K562 (cell line): ENCODE measurements around the gene AKIRIN1. TPM values are rescaled to one million over a fixed set of nuclear protein-coding genes. Genes with fewer than 3 reads are reported as not detected.

Source experiments
- ATAC-seq: fragments of 200-7000 bp; cut with Tn5 transposase; 3 replicates; pipeline ENCODE4 v1.9.1; 2020; ENCODE audit warnings: moderate library complexity
- BruUV-seq: library from RNA; stranded (reverse); fragments of 400-500 nt; replicated peaks from 2 replicates; lab custom pipeline; 2021; lab: Mats Ljungman, UMichigan
- CTCF ChIA-PET: fragments of 300-600 bp; formaldehyde crosslinking; extraction: SDS; loops from one replicate; lab custom pipeline; 2021; ENCODE audit warnings: low intra/inter-chr PET ratio; lab: Yijun Ruan, JAX
- POLR2A ChIA-PET: fragments of 300-600, 350-650 bp; sonication (Branson Sonifier 250); formaldehyde crosslinking; extraction: SDS; loops from one replicate; lab custom pipeline; 2021; ENCODE audit warnings: antibody characterized with exemption, inconsistent platforms; lab: Yijun Ruan, JAX
- DNase-seq, 4 experiments: peaks; one replicate each; pipeline versions ENCODE4 v3.0.0 to v3.0.0-alpha.2; 2011 to 2018; ENCODE audit warnings: low spot score in 3 of 4, mixed read lengths in 3 of 4; ENCODE audit errors: extremely low read depth in 1 of 4
- FAIRE-seq: peaks from 2 replicates; lab custom pipeline; 2011; peaks lifted over from hg19 to GRCh38; lab: Jason Lieb, UNC
- H2AFZ ChIP-seq: 2 replicates; pipeline ENCODE4 v1.6.0; 2011; ENCODE audit warnings: low read depth, low read length, control low read depth, inconsistent platforms
- H3K27ac ChIP-seq: fragments of 200-600 bp; 3 replicates; pipeline ENCODE4 v1.8.0; 2011; ENCODE audit warnings: low read depth, mild to moderate bottlenecking, control low read depth, inconsistent platforms, low read length, moderate library complexity, mixed read lengths; ENCODE audit errors: extremely low read depth
- H3K27me3 ChIP-seq, 2 experiments: fragments of 300-600 bp in 1 of 2; 2 replicates in 1 of 2; 3 replicates in 1 of 2; pipeline versions ENCODE4 v1.6.0 to v1.8.0; 2011; ENCODE audit warnings: inconsistent platforms in 2 of 2, low read length in 2 of 2, mild to moderate bottlenecking in 1 of 2, mixed read lengths in 1 of 2, moderate library complexity in 1 of 2; ENCODE audit not compliant: control insufficient read depth in 2 of 2, insufficient read depth in 2 of 2
- H3K36me3 ChIP-seq: fragments of 300-600 bp; 3 replicates; pipeline ENCODE4 v1.8.0; 2011; ENCODE audit warnings: mild to moderate bottlenecking, low read length, inconsistent platforms; ENCODE audit not compliant: control insufficient read depth, insufficient read depth
- H3K4me1 ChIP-seq, 2 experiments: fragments of 200-600 bp in 1 of 2; replicated peaks in 1 of 2; 2 replicates in 1 of 2; 3 replicates in 1 of 2; pipeline versions ENCODE4 v1.5.1 to v1.8.0; 2011; ENCODE audit warnings: inconsistent platforms in 2 of 2, low read length in 2 of 2, mild to moderate bottlenecking in 1 of 2, mixed read lengths in 1 of 2, moderate library complexity in 1 of 2; ENCODE audit not compliant: control insufficient read depth in 2 of 2, insufficient read depth in 2 of 2
- H3K4me2 ChIP-seq: 2 replicates; pipeline ENCODE4 v1.6.1; 2011; ENCODE audit warnings: low read length, control low read depth, inconsistent platforms, mixed read lengths; ENCODE audit not compliant: insufficient read depth
- H3K4me3 ChIP-seq: fragments of 200-600 bp; sonication (generic), shearing (Covaris generic); 2 replicates; pipeline ENCODE4 v1.5.1; 2016; ENCODE audit warnings: control low read depth, inconsistent platforms
- H3K79me2 ChIP-seq: fragments of 200-600 bp; 3 replicates; pipeline ENCODE4 v1.8.0; 2011; ENCODE audit warnings: low read length, inconsistent platforms; ENCODE audit not compliant: control insufficient read depth, insufficient read depth
- H3K9ac ChIP-seq, 2 experiments: 2 replicates each; pipeline versions ENCODE4 v1.6.0 to v1.6.1; 2011; ENCODE audit warnings: low read depth in 2 of 2, low read length in 2 of 2, control low read depth in 1 of 2, inconsistent platforms in 1 of 2, mild to moderate bottlenecking in 1 of 2, mixed read lengths in 1 of 2; ENCODE audit not compliant: insufficient read depth in 1 of 2
- H3K9me1 ChIP-seq: one replicate; pipeline ENCODE4 v1.6.0; 2011; ENCODE audit warnings: inconsistent platforms, mild to moderate bottlenecking, low read length, moderate library complexity; ENCODE audit not compliant: control insufficient read depth, insufficient read depth
- H3K9me3 ChIP-seq: replicated peaks from 2 replicates; pipeline ENCODE4 v1.5.1; 2011; ENCODE audit warnings: low read depth, low read length, inconsistent platforms; ENCODE audit not compliant: control insufficient read depth, insufficient read depth
- H4K20me1 ChIP-seq: replicated peaks from 2 replicates; pipeline ENCODE4 v1.6.1; 2011; ENCODE audit warnings: low read length, inconsistent platforms, mixed read lengths; ENCODE audit not compliant: control insufficient read depth, insufficient read depth
- HDAC6 ChIP-seq: IDR thresholded peaks from 2 replicates; pipeline ENCODE4 v1.6.1; 2012; ENCODE audit warnings: low read depth, mild to moderate bottlenecking, control low read depth, inconsistent platforms, low read length, moderate library complexity
- WGBS: fragments of 100-300 bp; shearing (Covaris generic); methylation state at CpG from one replicate; pipeline ENCODE4 v1.1.6; 2016; ENCODE audit warnings: low coverage, mixed read lengths; ENCODE audit not compliant: insufficient coverage; ENCODE audit errors: missing lambda C conversion rate; 5-methylcytosine and 5-hydroxymethylcytosine counted together
- in situ Hi-C: fragments of 300-500 bp; cut with MboI; formaldehyde crosslinking; loops from 4 replicates; pipeline ENCODE4 v1.15.0; 2018; ENCODE audit warnings: inconsistent platforms, mixed read lengths
- intact Hi-C: fragments of 100-400 bp; cut with micrococcal nuclease; formaldehyde crosslinking; loops from 2 replicates; pipeline ENCODE4 v1.14.2; 2022
- polyA plus RNA-seq, 8 experiments: library from polyadenylated mRNA; depleted of rRNA in 4 of 8; stranded (reverse) in 5 of 8; unstranded in 3 of 8; fragments of >200 nt; fragmentation: Nextera tagmentation in 2 of 8; fragmentation: Illumina TruSeq in 1 of 8; extraction: Ambion mirVana in 2 of 8; extraction: Trizol in 1 of 8; gene quantifications; 2 replicates each; pipeline versions ENCODE4 v1.2.1 to v1.2.3, GENCODE V29; 2011 to 2014; ENCODE audit warnings: inconsistent platforms in 1 of 8, missing spikeins in 1 of 8
- total RNA-seq, 7 experiments: library from RNA; depleted of rRNA in 6 of 7; stranded (reverse); fragments of >200 nt in 6 of 7; fragmentation: Illumina TruSeq in 2 of 7; extraction: Trizol in 2 of 7; gene quantifications; 2 replicates each; pipeline versions ENCODE4 v1.2.1 to v1.2.3, GENCODE V29; 2011 to 2021; ENCODE audit warnings: low replicate concordance in 1 of 7
- TF ChIP-seq, protein P1 (sequence below), 3 experiments: fragments of 200-800 bp in 1 of 3; sonication (Bioruptor generic) in 1 of 3; sonication (generic) in 1 of 3; formaldehyde crosslinking in 1 of 3; IDR thresholded peaks; 2 replicates each; pipeline versions ENCODE4 v1.6.1 to v1.8.0; 2016 to 2022; ENCODE audit warnings: mild to moderate bottlenecking in 2 of 3, missing compliant biosample characterization in 2 of 3, missing genetic modification characterization in 2 of 3, missing genetic modification reagents in 1 of 3

Gene AKIRIN1
- total and polyA plus RNA-seq, 9 of the 15 experiments (the other 6 are each of a cell fraction or from before 2014, with no cell fraction given): 11.5 to 139 (median 83.4) TPM

DNA sequence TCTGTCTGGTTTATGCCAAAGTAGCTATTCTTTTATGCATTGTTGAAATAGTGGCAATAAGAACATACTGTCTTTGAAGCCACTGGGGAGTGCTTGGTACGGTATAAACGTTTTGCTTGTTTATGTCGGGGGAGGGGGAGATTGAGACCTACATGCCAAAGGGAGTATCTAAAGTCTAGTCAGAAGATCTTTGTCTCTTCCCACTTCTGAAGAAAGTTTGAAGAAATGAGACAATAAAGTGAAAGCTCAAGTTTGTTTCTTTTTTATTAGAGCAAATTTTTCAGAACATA, 6.8 kb downstream of the AKIRIN1 start:
- ChIA-PET POLR2A (interaction anchor here (0.6 to 2.9 kb wide), 4 partner anchors 10 to 168 kb away, joined by 3 to 14 read pairs (median 5); partner anchors contain the start of gene NDUFS5), CTCF (no interaction called here)
- Histone ChIP-seq H3K4me2 (no peak overlapping the region), H3K9me1 (peaks cover 8% of the 10 kb centered on the region), H3K79me2 (peaks cover 68% of the 10 kb centered on the region), H3K4me3 (no peak overlapping the region), H2AFZ (no peak overlapping the region), H3K27me3 (no peaks in the 10 kb centered on the region), H3K36me3 (peaks cover 97% of the 10 kb centered on the region), H4K20me1 (peaks cover 7% of the 10 kb centered on the region), H3K9me3 (no peaks in the 10 kb centered on the region)
- FAIRE-seq (no peak), DNase-seq (no peak)
- in situ Hi-C loops: no loop called here
- no TSS peak for BruUV-seq
- 71% methylated on average over 3 of the region's 3 CpGs for WGBS
- intact Hi-C loops: no loop called here
- TF ChIP-seq, protein P1, sequence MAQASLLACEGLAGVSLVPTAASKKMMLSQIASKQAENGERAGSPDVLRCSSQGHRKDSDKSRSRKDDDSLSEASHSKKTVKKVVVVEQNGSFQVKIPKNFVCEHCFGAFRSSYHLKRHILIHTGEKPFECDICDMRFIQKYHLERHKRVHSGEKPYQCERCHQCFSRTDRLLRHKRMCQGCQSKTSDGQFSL (CRISPR knock-in tag; IDR thresholded peaks at IDR 0.05): no peak
- TF ChIP-seq, protein P1 (tag; IDR thresholded peaks at IDR 0.05): 0 out of 4 replicates have a peak, but pooled peaks of 1 of the 2 experiments have one; percentile 26
- no peak for TF ChIP-seq HDAC6
- TF ChIP-seq, all 486 proteins: peak for 1
- no peak for ATAC-seq
- no peak overlapping the region for H3K9ac ChIP-seq
- H3K4me1 ChIP-seq: peaks cover 0 to 2% of the 10 kb centered on the region in 2 experiments; a peak in 3 of 5 replicates
- H3K27ac ChIP-seq: no peak overlapping the region
